CD8-positive, alpha-beta memory T cell (primary cell): ENCODE data around the gene ZNF697. TPM values are rescaled to one million over a fixed set of nuclear protein-coding genes. Genes with fewer than 3 reads are reported as not detected.
"Not testable (repeated sequence)": the region's sequence is repeated elsewhere in the genome, so short reads cannot be mapped to it uniquely, and the experiment has no call there.

ENCODE experiments used
- CTCF ChIA-PET: fragments of 350-600 bp; sonication (Branson Sonifier 250); formaldehyde crosslinking; loops from one replicate; lab custom pipeline; 2021; ENCODE audit warnings: antibody characterized with exemption; lab: Charles Lee
- POLR2A ChIA-PET: fragments of 350-600 bp; sonication (Branson Sonifier 250); formaldehyde crosslinking; loops from one replicate; lab custom pipeline; 2021; ENCODE audit warnings: antibody characterized with exemption; lab: Charles Lee
- DNase-seq, 5 donors: peaks; one replicate each; pipeline versions ENCODE4 v3.0.0 to v3.0.0-alpha.2; 2020 to 2022; ENCODE audit warnings: mixed read lengths in 1 of 5
- H3K27ac ChIP-seq: one replicate; pipeline ENCODE4 v1.7.0; 2013; ENCODE audit warnings: low read depth, mild to moderate bottlenecking, low read length, moderate library complexity
- H3K27me3 ChIP-seq: 2 replicates; pipeline ENCODE4 v1.7.0; 2013; ENCODE audit warnings: low read length, mild to moderate bottlenecking; ENCODE audit not compliant: insufficient read depth, poor library complexity, severe bottlenecking
- H3K36me3 ChIP-seq: 2 replicates; pipeline ENCODE4 v1.7.0; 2013; ENCODE audit warnings: mild to moderate bottlenecking, low read length, moderate library complexity; ENCODE audit not compliant: insufficient read depth
- H3K4me1 ChIP-seq: 2 replicates; pipeline ENCODE4 v1.7.0; 2013; ENCODE audit warnings: mild to moderate bottlenecking, low read length, moderate library complexity; ENCODE audit not compliant: insufficient read depth
- H3K4me3 ChIP-seq: 2 replicates; pipeline ENCODE4 v1.7.0; 2013; ENCODE audit warnings: mild to moderate bottlenecking, low read length
- H3K9me3 ChIP-seq: 2 replicates; pipeline ENCODE4 v1.7.0; 2013; ENCODE audit warnings: mild to moderate bottlenecking, low read length
- H3K27ac Mint-ChIP-seq, 8 donors: one replicate each; pipeline ENCODE4 v1.8.0; 2020 to 2021; ENCODE audit warnings: mixed read lengths in 8 of 8, mild to moderate bottlenecking in 6 of 8, inconsistent platforms in 3 of 8, moderate library complexity in 3 of 8
- H3K27me3 Mint-ChIP-seq, 2 donors: one replicate each; pipeline ENCODE4 v1.8.0; 2020 to 2021; ENCODE audit warnings: mixed read lengths in 2 of 2, mild to moderate bottlenecking in 1 of 2, moderate library complexity in 1 of 2
- H3K36me3 Mint-ChIP-seq, 3 donors: one replicate each; pipeline ENCODE4 v1.8.0; 2020 to 2021; ENCODE audit warnings: mixed read lengths in 3 of 3, inconsistent platforms in 1 of 3, mild to moderate bottlenecking in 1 of 3
- H3K4me1 Mint-ChIP-seq, 3 donors: one replicate each; pipeline ENCODE4 v1.8.0; 2020 to 2021; ENCODE audit warnings: mixed read lengths in 3 of 3, inconsistent platforms in 1 of 3, mild to moderate bottlenecking in 1 of 3
- H3K4me3 Mint-ChIP-seq, 7 donors: one replicate each; pipeline ENCODE4 v1.8.0; 2020 to 2021; ENCODE audit warnings: mixed read lengths in 7 of 7, mild to moderate bottlenecking in 6 of 7, moderate library complexity in 4 of 7, inconsistent platforms in 2 of 7
- H3K9me3 Mint-ChIP-seq, 5 donors: one replicate each; pipeline ENCODE4 v1.8.0; 2020 to 2022; ENCODE audit warnings: mixed read lengths in 5 of 5, mild to moderate bottlenecking in 3 of 5, moderate library complexity in 2 of 5, inconsistent platforms in 1 of 5
- polyA plus RNA-seq: library from polyadenylated mRNA; unstranded; fragments of 300-500 nt; fragmentation: Illumina TruSeq; gene quantifications from one replicate; pipeline ENCODE4 v1.2.3, GENCODE V29; 2021
- total RNA-seq, 2 experiments: library from RNA; stranded (reverse); gene quantifications; one replicate each; pipeline ENCODE4 v1.2.3, GENCODE V29; 2021

Gene ZNF697
- total RNA-seq (under 1 TPM; 0.72 to 0.78 TPM), polyA plus RNA-seq (not detected)

DNA sequence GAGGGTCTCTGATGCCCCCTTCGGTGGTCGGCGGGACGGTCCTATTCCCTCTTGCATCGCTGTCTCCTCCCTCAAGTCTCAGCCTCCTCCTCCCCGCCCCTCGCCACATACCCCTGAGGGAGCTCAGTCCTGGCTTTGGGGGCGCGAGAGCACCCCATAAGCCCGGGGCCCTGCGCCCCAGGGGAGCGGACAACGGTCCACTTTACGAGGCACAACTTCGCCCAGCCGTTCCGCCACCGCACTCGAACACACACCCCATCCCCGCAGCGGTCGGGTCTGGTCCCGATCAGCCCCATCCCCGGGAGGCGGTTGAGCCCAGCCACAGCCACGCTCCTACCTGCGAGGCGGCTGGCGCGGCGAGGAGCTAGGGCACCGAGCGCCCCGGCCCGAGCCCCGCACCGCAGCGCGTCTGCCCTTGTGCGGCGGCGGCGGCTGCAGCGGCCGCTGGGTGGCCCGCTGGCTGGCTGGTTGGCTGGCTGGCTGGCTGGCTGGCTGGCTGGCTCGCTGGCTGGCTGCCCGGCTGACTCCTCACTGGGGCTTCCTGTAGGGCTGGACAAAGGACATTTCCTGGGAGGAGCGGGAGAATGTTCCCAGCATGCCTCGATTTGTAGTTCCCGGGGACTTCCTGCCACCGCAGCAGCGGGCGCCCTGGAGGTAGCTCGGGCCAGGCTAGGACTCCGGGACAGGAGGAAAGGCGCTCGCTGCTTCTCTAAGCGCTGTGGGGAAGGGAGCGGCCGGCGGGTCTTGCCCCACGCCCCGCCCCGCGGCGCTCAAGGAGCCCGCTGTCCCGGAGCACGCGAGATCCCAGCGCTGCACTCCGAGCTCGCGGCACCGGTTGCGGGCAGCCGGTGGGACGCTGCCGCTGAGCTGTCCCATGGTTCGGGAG, at the start of gene ZNF697:
Gene ZNF697, minus strand, starts transcription at position 533 of the 886 bp plus-strand sequence. CDS start 22,166 bp downstream, outside the sequence.
- Histone ChIP-seq H3K27ac (peak within 1 kb of the TSS; percentile 48), H3K9me3 (no peaks in the 10 kb centered on the region), H3K36me3 (no peaks in the 10 kb centered on the region), H3K4me3 (peak within 1 kb of the TSS; percentile 12), H3K4me1 (no peaks in the 10 kb centered on the region), H3K27me3 (peaks cover 9% of the 10 kb centered on the region)
- Mint-ChIP-seq H3K27me3 (peaks cover 30 to 81% of the 10 kb centered on the region in 2 donors), H3K4me3 (peak within 1 kb of the TSS; percentile 8 to 81 (median 58)), H3K9me3 (peaks cover 0 to 8% (median 2%) of the 10 kb centered on the region in 5 donors), H3K4me1 (peaks cover 2 to 8% (median 6%) of the 10 kb centered on the region in 3 donors), H3K36me3 (no peaks in the 10 kb centered on the region), H3K27ac (no peak within 1 kb of the TSS)
- DNase-seq = no peak
- ChIA-PET CTCF (no interaction called here), POLR2A (no interaction called here)

DNA sequence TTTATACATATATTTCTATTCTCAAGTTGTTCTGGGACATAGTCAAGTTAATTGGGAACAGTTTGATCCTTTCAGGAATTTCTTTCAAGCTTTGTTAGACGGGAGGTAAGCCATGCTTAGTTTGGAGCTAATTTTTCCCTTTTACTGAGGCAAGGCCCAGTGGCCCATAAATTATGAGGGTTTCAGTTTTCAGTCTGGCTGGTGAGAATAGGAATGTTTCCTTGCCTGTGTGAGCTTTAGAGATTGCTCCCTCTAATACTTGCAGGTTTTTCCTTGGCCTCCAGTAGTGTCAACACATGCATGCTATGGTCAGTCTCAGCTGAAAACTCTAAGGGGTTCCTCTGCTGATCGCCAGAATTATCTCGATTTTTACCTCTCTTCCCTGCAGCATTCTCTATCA, 49.5 kb upstream of the ZNF697 start:
- H3K4me3 ChIP-seq = no peak overlapping the region
- CTCF ChIA-PET = interaction anchor here (0.6 kb wide), 1 partner anchor 22 kb away, joined by 3 read pairs; no protein-coding TSS in a partner anchor
- no peak overlapping the region for H3K27ac ChIP-seq
- peaks cover 5% of the 10 kb centered on the region for H3K9me3 ChIP-seq
- H3K27me3 ChIP-seq = no peaks in the 10 kb centered on the region
- no peak overlapping the region for H3K4me3 Mint-ChIP-seq
- H3K36me3 Mint-ChIP-seq = no peaks in the 10 kb centered on the region
- peaks cover 7 to 57% of the 10 kb centered on the region in 2 donors for H3K27me3 Mint-ChIP-seq
- no peaks in the 10 kb centered on the region for H3K4me1 ChIP-seq
- POLR2A ChIA-PET = no interaction called here
- no peak for DNase-seq
- no peak overlapping the region for H3K27ac Mint-ChIP-seq
- H3K4me1 Mint-ChIP-seq = no peaks in the 10 kb centered on the region
- no peaks in the 10 kb centered on the region for H3K36me3 ChIP-seq
- H3K9me3 Mint-ChIP-seq = peaks cover 14 to 30% (median 24%) of the 10 kb centered on the region in 5 donors

DNA sequence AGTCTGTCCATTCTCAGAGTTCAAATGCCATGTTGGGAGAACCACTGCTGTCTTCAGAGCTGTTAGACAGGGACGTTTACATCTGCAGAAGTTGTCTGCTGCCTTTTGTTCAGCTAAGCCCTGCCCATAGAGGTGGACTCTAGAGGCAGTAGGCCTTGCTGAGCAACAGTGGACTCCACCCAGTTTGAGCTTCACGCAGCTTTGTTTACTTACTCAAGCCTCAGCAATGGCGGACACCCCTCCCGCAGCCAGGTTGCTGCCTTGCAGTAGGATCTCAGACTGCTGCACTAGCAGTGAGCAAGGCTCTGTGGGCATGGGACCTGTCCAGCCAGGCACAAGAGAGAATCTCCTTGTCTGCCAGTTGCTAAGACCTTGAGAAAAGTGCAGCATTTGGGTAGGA, 48.8 kb upstream of the ZNF697 start:
- H3K27ac Mint-ChIP-seq, H3K27ac ChIP-seq, DNase-seq, H3K36me3 ChIP-seq, POLR2A ChIA-PET, H3K4me1 Mint-ChIP-seq, H3K36me3 Mint-ChIP-seq, H3K4me3 Mint-ChIP-seq, H3K4me1 ChIP-seq, H3K9me3 ChIP-seq, H3K27me3 ChIP-seq, H3K4me3 ChIP-seq, CTCF ChIA-PET: not testable (repeated sequence)
- Mint-ChIP-seq H3K27me3 (peaks cover 8 to 57% of the 10 kb centered on the region in 2 donors), H3K9me3 (peaks cover 10 to 25% (median 21%) of the 10 kb centered on the region in 5 donors)

DNA sequence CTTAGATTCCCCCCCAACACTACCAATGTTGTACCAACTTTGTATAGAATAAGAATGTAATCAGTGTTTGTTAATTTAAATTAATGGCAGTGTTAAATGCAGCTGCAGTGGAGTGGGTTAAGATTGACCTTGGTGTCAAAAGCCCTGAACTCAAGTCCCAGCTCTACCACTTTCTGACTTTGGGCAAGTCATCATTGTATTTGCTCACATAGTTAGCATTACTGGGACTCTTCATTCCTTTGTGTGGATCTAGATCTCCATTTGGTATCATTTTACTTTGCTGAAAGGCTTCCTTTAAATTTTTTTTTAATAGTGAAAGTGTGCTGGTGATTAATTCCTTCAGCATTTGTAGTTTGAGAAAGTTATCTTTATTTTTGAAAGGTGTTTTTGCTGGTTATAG, 41.4 kb upstream of the ZNF697 start:
- ChIA-PET CTCF (interaction anchor here (0.9 to 1.2 kb wide), 2 partner anchors 11 to 14 kb away, joined by 3 read pairs; no protein-coding TSS in a partner anchor), POLR2A (no interaction called here)
- Histone ChIP-seq H3K36me3 (no peaks in the 10 kb centered on the region), H3K27me3 (no peaks in the 10 kb centered on the region), H3K27ac (no peak overlapping the region), H3K9me3 (no peaks in the 10 kb centered on the region), H3K4me3 (no peak overlapping the region), H3K4me1 (no peaks in the 10 kb centered on the region)
- Mint-ChIP-seq H3K4me3 (no peak overlapping the region), H3K27ac (no peak overlapping the region), H3K36me3 (no peaks in the 10 kb centered on the region), H3K9me3 (peaks cover 0 to 6% (median 4%) of the 10 kb centered on the region in 5 donors), H3K4me1 (no peaks in the 10 kb centered on the region), H3K27me3 (peaks cover 6 to 20% of the 10 kb centered on the region in 2 donors)
- DNase-seq = no peak

DNA sequence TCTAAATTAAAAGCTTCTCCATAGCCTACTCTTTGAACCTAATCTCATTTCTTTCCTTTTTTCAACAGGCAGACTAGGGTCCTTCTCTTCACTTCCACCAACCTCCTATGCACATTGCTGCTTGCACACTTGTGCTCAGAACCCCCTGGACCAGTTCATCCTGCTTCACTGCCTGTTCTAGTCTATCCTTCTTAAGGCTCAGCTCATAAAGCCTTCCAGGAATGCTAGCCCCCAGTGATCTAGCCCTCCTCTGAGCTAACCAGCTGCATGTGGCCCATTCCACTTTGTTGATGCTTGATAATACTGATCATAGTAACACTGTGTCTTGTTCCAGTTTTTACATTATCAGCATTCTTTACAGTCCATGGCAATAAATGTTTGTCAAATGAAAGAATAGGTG, 40.7 kb upstream of the ZNF697 start:
- Histone ChIP-seq H3K4me3 (no peak overlapping the region), H3K9me3 (no peaks in the 10 kb centered on the region), H3K27ac (no peak overlapping the region), H3K27me3 (no peaks in the 10 kb centered on the region), H3K36me3 (no peaks in the 10 kb centered on the region), H3K4me1 (no peaks in the 10 kb centered on the region)
- H3K27ac Mint-ChIP-seq = no peak overlapping the region
- POLR2A ChIA-PET = no interaction called here
- no peaks in the 10 kb centered on the region for H3K4me1 Mint-ChIP-seq
- H3K36me3 Mint-ChIP-seq = no peaks in the 10 kb centered on the region
- H3K4me3 Mint-ChIP-seq = no peak overlapping the region
- no peak for DNase-seq
- CTCF ChIA-PET = interaction anchor here (0.9 to 1.2 kb wide), 2 partner anchors 10 to 14 kb away, joined by 3 read pairs; no protein-coding TSS in a partner anchor
- peaks cover 0 to 4% (median 0%) of the 10 kb centered on the region in 5 donors for H3K9me3 Mint-ChIP-seq
- H3K27me3 Mint-ChIP-seq = peaks cover 4 to 13% of the 10 kb centered on the region in 2 donors

DNA sequence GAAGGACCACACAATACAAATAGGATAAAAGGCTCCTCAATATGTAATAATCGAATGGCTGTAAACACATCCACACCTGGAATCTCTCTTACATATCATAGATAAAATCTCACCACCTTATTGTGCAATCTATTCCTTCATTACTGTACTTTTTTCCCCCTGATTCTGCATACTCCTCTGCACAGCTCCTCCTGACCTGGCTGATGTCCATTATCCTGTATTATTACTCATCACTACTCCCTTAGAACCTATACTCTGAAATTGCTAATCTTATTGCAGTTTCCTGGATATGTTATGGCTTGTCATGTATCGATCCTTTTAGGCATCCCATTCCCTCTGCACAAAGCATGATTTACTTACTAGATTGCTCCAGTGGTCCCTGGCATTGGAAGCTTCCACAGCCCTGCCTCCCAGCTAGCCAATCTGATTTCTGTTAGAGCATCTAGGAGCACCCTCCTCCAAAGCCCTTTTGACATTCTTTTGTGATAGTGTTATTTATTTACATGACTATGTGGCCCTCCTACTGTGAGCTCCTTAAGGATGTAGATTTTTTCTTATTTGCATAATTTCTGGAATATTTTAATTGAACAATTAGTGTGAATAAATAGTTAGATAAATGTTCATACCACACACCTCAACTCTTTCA, 39.5 kb upstream of the ZNF697 start:
- H3K9me3 Mint-ChIP-seq = peaks cover 0 to 2% (median 0%) of the 10 kb centered on the region in 5 donors
- no peaks in the 10 kb centered on the region for H3K36me3 Mint-ChIP-seq
- H3K4me1 ChIP-seq = no peaks in the 10 kb centered on the region
- H3K36me3 ChIP-seq = no peaks in the 10 kb centered on the region
- no peak overlapping the region for H3K27ac ChIP-seq
- CTCF ChIA-PET = interaction anchor here (0.6 kb wide), 1 partner anchor 74 kb away, joined by 3 read pairs; no protein-coding TSS in a partner anchor
- H3K27me3 ChIP-seq = no peaks in the 10 kb centered on the region
- no peak overlapping the region for H3K4me3 Mint-ChIP-seq
- no peak for DNase-seq
- H3K27me3 Mint-ChIP-seq = peaks cover 1 to 9% of the 10 kb centered on the region in 2 donors
- POLR2A ChIA-PET = no interaction called here
- no peak overlapping the region for H3K4me3 ChIP-seq
- H3K27ac Mint-ChIP-seq = no peak overlapping the region
- no peaks in the 10 kb centered on the region for H3K4me1 Mint-ChIP-seq
- H3K9me3 ChIP-seq = no peaks in the 10 kb centered on the region

DNA sequence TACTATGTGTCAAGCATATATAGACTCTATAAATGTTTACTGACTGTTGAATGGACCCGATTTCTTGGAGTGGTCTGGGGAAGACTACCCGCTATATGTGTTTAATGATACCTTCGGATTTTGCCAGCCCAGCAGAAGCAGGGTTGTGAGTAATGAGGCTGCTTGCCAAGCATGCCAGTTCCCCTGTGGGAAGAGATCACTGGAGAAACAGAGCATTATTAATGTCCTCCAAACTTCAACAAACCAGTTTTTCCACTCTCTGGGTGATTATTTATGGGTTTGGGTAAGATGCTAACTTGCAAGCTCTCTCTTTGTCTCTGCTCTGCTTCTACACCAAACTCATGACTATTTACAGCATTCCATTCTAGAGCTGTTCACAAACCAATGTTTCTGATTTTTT, 38.6 kb upstream of the ZNF697 start:
- Mint-ChIP-seq H3K9me3 (peaks cover 0 to 2% (median 0%) of the 10 kb centered on the region in 5 donors), H3K36me3 (no peaks in the 10 kb centered on the region), H3K4me3 (no peak overlapping the region), H3K4me1 (no peaks in the 10 kb centered on the region), H3K27ac (no peak overlapping the region), H3K27me3 (peaks cover 0 to 9% of the 10 kb centered on the region in 2 donors)
- H3K27ac ChIP-seq = no peak overlapping the region
- no peaks in the 10 kb centered on the region for H3K27me3 ChIP-seq
- H3K36me3 ChIP-seq = no peaks in the 10 kb centered on the region
- H3K4me3 ChIP-seq = no peak overlapping the region
- no peaks in the 10 kb centered on the region for H3K9me3 ChIP-seq
- no peak for DNase-seq
- POLR2A ChIA-PET = no interaction called here
- H3K4me1 ChIP-seq = no peaks in the 10 kb centered on the region
- CTCF ChIA-PET = no interaction called here
